MM.1S (cell line): ENCODE data around the gene WDSUB1.

Source experiments
- DNase-seq: peaks from one replicate; pipeline ENCODE4 v3.0.0-alpha.2; 2015
- H2AFZ ChIP-seq: fragments of 300-600 bp; sonication (generic); 2 replicates; pipeline ENCODE4 v1.6.0; 2016; ENCODE audit warnings: antibody characterized with exemption, low read length
- H3F3A ChIP-seq: fragments of 300-600 bp; sonication (generic); 2 replicates; pipeline ENCODE4 v1.6.1; 2016; ENCODE audit warnings: mild to moderate bottlenecking, antibody characterized with exemption, low read length, moderate library complexity, mixed read lengths; ENCODE audit not compliant: insufficient read depth
- H3K27ac ChIP-seq: fragments of 300-600 bp; sonication (generic); 2 replicates; pipeline ENCODE4 v1.5.1; 2016; ENCODE audit warnings: mild to moderate bottlenecking, low read length
- H3K27me3 ChIP-seq: fragments of 300-600 bp; sonication (generic); replicated peaks from 2 replicates; pipeline ENCODE4 v1.6.0; 2016; ENCODE audit warnings: low read length; ENCODE audit not compliant: insufficient read depth
- H3K36me3 ChIP-seq: fragments of 300-600 bp; sonication (generic); replicated peaks from 2 replicates; pipeline ENCODE4 v1.6.1; 2016; ENCODE audit warnings: mild to moderate bottlenecking, low read length, mixed read lengths; ENCODE audit not compliant: insufficient read depth
- H3K4me1 ChIP-seq: fragments of 300-600 bp; sonication (generic); 2 replicates; pipeline ENCODE4 v1.6.1; 2016; ENCODE audit warnings: low read length, mixed read lengths
- H3K4me2 ChIP-seq: fragments of 300-600 bp; sonication (generic); 2 replicates; pipeline ENCODE4 v1.6.0; 2016; ENCODE audit warnings: low read depth, low read length
- H3K4me3 ChIP-seq: fragments of 300-600 bp; sonication (generic); 2 replicates; pipeline ENCODE4 v1.5.1; 2016; ENCODE audit warnings: low read length, mixed read lengths
- H3K79me2 ChIP-seq: fragments of 300-600 bp; sonication (generic); 2 replicates; pipeline ENCODE4 v1.6.1; 2016; ENCODE audit warnings: mixed run types, low read length, mixed read lengths
- H3K9ac ChIP-seq: fragments of 300-600 bp; sonication (generic); 2 replicates; pipeline ENCODE4 v1.6.1; 2016; ENCODE audit warnings: low read length, mixed read lengths
- H3K9me2 ChIP-seq: fragments of 300-600 bp; sonication (generic); replicated peaks from 2 replicates; pipeline ENCODE4 v1.6.1; 2016; ENCODE audit warnings: mild to moderate bottlenecking, low read length, mixed read lengths; ENCODE audit not compliant: insufficient read depth
- H3K9me3 ChIP-seq: fragments of 300-600 bp; sonication (generic); replicated peaks from 2 replicates; pipeline ENCODE4 v1.6.1; 2016; ENCODE audit warnings: mild to moderate bottlenecking, low read length, mixed read lengths; ENCODE audit not compliant: insufficient read depth
- H4K20me1 ChIP-seq: fragments of 300-600 bp; sonication (generic); 2 replicates; pipeline ENCODE4 v1.6.1; 2016; ENCODE audit warnings: mild to moderate bottlenecking, low read length, moderate library complexity, mixed read lengths; ENCODE audit not compliant: insufficient read depth
- EZH2 ChIP-seq: fragments of 300-600 bp; sonication (generic); optimal IDR thresholded peaks from 2 replicates; pipeline ENCODE3; 2017; ENCODE audit warnings: low read depth, mild to moderate bottlenecking, antibody characterized with exemption, low read length, mixed read lengths
- EZH2phosphoT487 ChIP-seq: fragments of 300-600 bp; sonication (generic); IDR thresholded peaks from 2 replicates; pipeline ENCODE4 v1.6.1; 2018; ENCODE audit warnings: antibody characterized with exemption, low read length
- TF ChIP-seq, protein P1 (sequence below): fragments of 300-600 bp; sonication (generic); IDR thresholded peaks from 2 replicates; pipeline ENCODE4 v1.5.1; 2016; ENCODE audit warnings: antibody characterized with exemption, low read length, mixed read lengths

The WDSUB1 gene

GRCh38 chr2:159317392-159318088, 31.0 kb upstream of the WDSUB1 start:
- Histone ChIP-seq H3K79me2 (no peaks in the 10 kb centered on the region), H3K4me2 (no peak overlapping the region), H3K27ac (no peak overlapping the region), H3K27me3 (no peaks in the 10 kb centered on the region), H3K4me3 (no peak overlapping the region), H3K9me3 (no peaks in the 10 kb centered on the region), H3K9ac (no peak overlapping the region), H2AFZ (no peak overlapping the region), H3K36me3 (no peaks in the 10 kb centered on the region), H3F3A (no peaks in the 10 kb centered on the region), H4K20me1 (no peaks in the 10 kb centered on the region), H3K9me2 (no peaks in the 10 kb centered on the region), H3K4me1 (no peaks in the 10 kb centered on the region)
- TF ChIP-seq EZH2, result no peak
- TF ChIP-seq, protein P1, sequence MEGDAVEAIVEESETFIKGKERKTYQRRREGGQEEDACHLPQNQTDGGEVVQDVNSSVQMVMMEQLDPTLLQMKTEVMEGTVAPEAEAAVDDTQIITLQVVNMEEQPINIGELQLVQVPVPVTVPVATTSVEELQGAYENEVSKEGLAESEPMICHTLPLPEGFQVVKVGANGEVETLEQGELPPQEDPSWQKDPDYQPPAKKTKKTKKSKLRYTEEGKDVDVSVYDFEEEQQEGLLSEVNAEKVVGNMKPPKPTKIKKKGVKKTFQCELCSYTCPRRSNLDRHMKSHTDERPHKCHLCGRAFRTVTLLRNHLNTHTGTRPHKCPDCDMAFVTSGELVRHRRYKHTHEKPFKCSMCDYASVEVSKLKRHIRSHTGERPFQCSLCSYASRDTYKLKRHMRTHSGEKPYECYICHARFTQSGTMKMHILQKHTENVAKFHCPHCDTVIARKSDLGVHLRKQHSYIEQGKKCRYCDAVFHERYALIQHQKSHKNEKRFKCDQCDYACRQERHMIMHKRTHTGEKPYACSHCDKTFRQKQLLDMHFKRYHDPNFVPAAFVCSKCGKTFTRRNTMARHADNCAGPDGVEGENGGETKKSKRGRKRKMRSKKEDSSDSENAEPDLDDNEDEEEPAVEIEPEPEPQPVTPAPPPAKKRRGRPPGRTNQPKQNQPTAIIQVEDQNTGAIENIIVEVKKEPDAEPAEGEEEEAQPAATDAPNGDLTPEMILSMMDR, result no peak
- no peak for TF ChIP-seq EZH2phosphoT487
- DNase-seq, result no peak

DNA sequence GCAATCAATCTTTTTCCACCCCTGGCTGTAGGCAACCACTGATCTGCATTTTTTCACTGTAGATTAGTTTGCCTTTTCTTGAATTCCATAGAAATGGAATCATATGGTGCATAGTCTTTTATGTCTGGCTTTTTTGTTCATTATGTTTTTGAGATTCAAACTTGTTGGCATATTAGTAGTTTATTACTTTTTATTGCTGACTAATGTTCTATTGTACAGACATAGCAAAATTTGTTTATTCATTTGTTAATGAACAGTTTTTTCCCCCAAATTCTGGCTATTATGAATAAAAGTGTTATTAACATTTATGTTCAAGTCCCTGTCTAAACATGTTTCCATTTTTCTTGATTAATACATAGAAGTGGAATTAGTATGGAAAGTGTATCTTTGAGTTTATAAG, 21.4 kb upstream of the WDSUB1 start:
- no peaks in the 10 kb centered on the region for H3F3A ChIP-seq
- H3K4me2 ChIP-seq, result no peak overlapping the region
- TF ChIP-seq EZH2phosphoT487, result no peak
- TF ChIP-seq, protein P1, result no peak
- no peak for TF ChIP-seq EZH2
- H3K79me2 ChIP-seq, result no peaks in the 10 kb centered on the region
- no peaks in the 10 kb centered on the region for H3K4me1 ChIP-seq
- H2AFZ ChIP-seq, result no peak overlapping the region
- H3K9ac ChIP-seq, result no peak overlapping the region
- H3K36me3 ChIP-seq, result no peaks in the 10 kb centered on the region
- no peak overlapping the region for H3K27ac ChIP-seq
- H3K4me3 ChIP-seq, result no peak overlapping the region
- no peaks in the 10 kb centered on the region for H3K9me2 ChIP-seq
- no peak for DNase-seq
- H3K27me3 ChIP-seq, result no peaks in the 10 kb centered on the region
- no peaks in the 10 kb centered on the region for H3K9me3 ChIP-seq
- no peaks in the 10 kb centered on the region for H4K20me1 ChIP-seq

- H3K79me2 ChIP-seq, result no peaks in the 10 kb centered on the region
- H3K36me3 ChIP-seq, result no peaks in the 10 kb centered on the region
- H3K27me3 ChIP-seq, result no peaks in the 10 kb centered on the region
- H2AFZ ChIP-seq, result no peak overlapping the region
- no peak overlapping the region for H3K4me3 ChIP-seq
- peaks cover 6% of the 10 kb centered on the region; the same call in 1 of the 2 replicates for H3K4me1 ChIP-seq
- H4K20me1 ChIP-seq, result no peaks in the 10 kb centered on the region
- TF ChIP-seq EZH2phosphoT487, result no peak
- TF ChIP-seq, protein P1, result no peak
- TF ChIP-seq EZH2, result no peak
- no peaks in the 10 kb centered on the region for H3K9me3 ChIP-seq
- H3K9ac ChIP-seq, result no peak overlapping the region
- H3K9me2 ChIP-seq, result no peaks in the 10 kb centered on the region
- H3F3A ChIP-seq, result no peaks in the 10 kb centered on the region
- H3K27ac ChIP-seq, result no peak overlapping the region
- no peak overlapping the region for H3K4me2 ChIP-seq
- no peak for DNase-seq
These were observed 14.1 kb upstream of the WDSUB1 start for GRCh38 chr2:159300586-159300985.
